Activated gamma-delta T cell (primary cell): Measurements from ENCODE around the gene CNNM4.

Experiments
- DNase-seq: peaks from one replicate; lab custom pipeline; 2025; lab: John Stamatoyannopoulos, UW
- total RNA-seq, 2 donors: gene quantifications; one replicate each; lab custom pipeline; 2026; lab: John Stamatoyannopoulos, UW

Gene CNNM4
- 14.3 to 17.7 reads per million in 2 donors for total RNA-seq

- DNase-seq, result peak; percentile 85
Measured at GRCh38 chr2:96760036-96760985, at the start of gene CNNM4. Gene CNNM4 (plus strand): TSS chr2:96760902. CDS start chr2:96761000, 98 bp downstream.

- no peak for DNase-seq
Measured at GRCh38 chr2:96710985-96711384, 49.7 kb upstream of the CNNM4 start.

- no peak for DNase-seq
Measured at GRCh38 chr2:96715658-96716057, 45.0 kb upstream of the CNNM4 start.

GRCh38 chr2:96716388-96716787 lies 44.3 kb upstream of the CNNM4 start:
- no peak for DNase-seq

- no peak for DNase-seq
Measured at GRCh38 chr2:96726131-96726530, 34.6 kb upstream of the CNNM4 start.

- no peak for DNase-seq
Measured at GRCh38 chr2:96727431-96727830, 33.3 kb upstream of the CNNM4 start.

GRCh38 chr2:96729748-96730147 lies 31.0 kb upstream of the CNNM4 start:
- DNase-seq, result no peak

- no peak for DNase-seq
Measured at GRCh38 chr2:96730212-96730611, 30.5 kb upstream of the CNNM4 start.

GRCh38 chr2:96733931-96734330 lies 26.8 kb upstream of the CNNM4 start:
- DNase-seq, result no peak

- no peak for DNase-seq
Measured at GRCh38 chr2:96734880-96735583, 25.7 kb upstream of the CNNM4 start.

GRCh38 chr2:96737251-96737650 lies 23.5 kb upstream of the CNNM4 start:
- DNase-seq, result no peak

GRCh38 chr2:96737831-96738230 lies 22.9 kb upstream of the CNNM4 start:
- no peak for DNase-seq

GRCh38 chr2:96739076-96739632 lies 21.5 kb upstream of the CNNM4 start:
- no peak for DNase-seq

GRCh38 chr2:96739633-96740428 lies 20.9 kb upstream of the CNNM4 start, which contains the start of gene LMAN2L:
Gene LMAN2L (minus strand): TSS chr2:96740064. CDS start chr2:96740040, 24 bp downstream.
- DNase-seq, result peak; percentile 70

GRCh38 chr2:96747061-96747617 lies 13.6 kb upstream of the CNNM4 start:
- DNase-seq, result no peak

GRCh38 chr2:96751800-96752199 lies 8.9 kb upstream of the CNNM4 start:
- no peak for DNase-seq

GRCh38 chr2:96753661-96754282 lies 6.9 kb upstream of the CNNM4 start:
- DNase-seq, result no peak

- DNase-seq, result no peak
Measured at GRCh38 chr2:96754317-96754716, 6.4 kb upstream of the CNNM4 start.

GRCh38 chr2:96756788-96757476 lies 3.8 kb upstream of the CNNM4 start:
- no peak for DNase-seq

- no peak for DNase-seq
Measured at GRCh38 chr2:96757477-96757860, 3.2 kb upstream of the CNNM4 start.
